NCI-H1417 treated with DMSO at 0.1 percent for 48 hours (cell line): ENCODE results near the gene USP5.
A peak's percentile ranks its signal among the peaks of the same experiment; 100 is the strongest.

Experiments
- DNase-seq: peaks from one replicate; lab custom pipeline; 2025; lab: John Stamatoyannopoulos, UW

USP5 gene

DNA sequence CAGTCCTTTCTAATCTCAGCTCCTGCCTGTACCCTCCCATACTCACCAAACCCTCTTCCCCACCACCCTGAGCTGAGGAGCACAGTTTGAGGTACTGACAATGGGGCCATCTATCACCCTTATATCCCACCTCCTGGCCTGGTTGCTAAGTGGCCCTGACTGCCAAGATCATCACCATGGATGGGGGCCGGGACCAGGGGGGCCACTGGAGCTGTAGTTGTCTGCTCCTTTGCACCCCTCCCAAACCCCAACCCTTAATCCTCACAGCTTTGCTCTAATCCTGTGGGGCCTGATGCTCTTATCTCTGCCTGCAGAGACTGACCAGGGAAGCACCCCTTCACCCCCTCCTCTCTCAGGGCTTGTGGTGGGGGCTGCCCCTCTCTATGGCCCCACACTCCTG lies 11.6 kb upstream of the USP5 start:
- DNase-seq = no peak

DNA sequence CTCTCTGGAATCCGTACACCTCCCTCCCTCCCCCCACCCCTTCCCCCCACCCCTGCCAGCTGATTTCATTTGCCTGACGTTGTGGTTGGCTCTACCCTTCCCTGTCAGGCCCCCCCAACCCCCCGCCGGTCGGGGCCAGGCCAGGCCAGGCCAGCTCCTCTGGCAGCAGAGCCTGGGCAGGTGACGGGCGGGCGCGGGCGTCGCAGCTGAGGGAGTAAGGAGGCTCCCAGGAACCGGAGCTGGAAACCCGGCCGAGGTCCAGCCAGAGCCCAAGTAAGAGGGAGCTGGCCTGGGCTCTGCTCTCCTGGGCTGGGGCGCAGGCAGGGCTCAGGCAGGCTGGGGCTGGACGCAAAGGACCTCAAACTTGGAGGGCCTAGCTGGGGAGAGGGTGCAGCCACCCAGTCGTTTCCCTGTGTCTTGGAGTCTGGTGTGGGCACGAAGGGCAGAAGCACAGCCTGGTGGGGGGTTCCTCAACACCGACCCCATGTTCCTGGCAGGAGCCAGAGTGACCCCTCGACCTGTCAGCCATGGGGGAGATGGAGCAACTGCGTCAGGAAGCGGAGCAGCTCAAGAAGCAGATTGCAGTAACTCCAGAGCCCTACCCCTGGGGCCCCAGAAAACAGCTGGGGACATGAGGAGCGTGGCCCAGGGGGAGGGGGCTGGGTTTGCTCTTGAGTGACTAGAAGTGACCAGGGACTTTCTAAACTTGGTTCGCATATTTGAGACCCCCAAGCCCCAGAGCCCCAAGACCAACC lies 11.0 kb upstream of the USP5 start, which contains the start of gene GNB3:
Gene GNB3, plus strand, starts transcription at position 165 of the 755 bp plus-strand sequence. Its CDS starts 363 bp downstream, at position 528.
- no peak for DNase-seq

DNA sequence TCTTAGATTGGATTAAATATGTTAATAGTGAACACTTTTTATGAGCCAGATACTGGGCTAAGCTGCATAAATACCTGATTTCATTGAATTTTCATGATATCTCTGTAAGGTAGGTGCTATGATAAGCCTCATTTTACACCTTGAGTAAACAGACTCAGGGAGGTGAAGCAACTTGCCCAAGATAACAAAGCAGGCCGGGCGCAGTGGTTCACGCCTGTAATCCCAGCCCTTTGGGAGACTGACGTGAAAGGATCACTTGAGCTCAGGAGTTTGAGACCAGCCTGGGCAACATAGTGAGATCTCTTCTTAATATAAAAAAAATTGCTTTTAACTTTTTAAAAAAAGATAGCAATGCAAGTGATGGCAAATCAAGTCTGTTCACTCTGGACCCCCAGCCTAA lies 9.9 kb upstream of the USP5 start:
- DNase-seq = no peak

DNA sequence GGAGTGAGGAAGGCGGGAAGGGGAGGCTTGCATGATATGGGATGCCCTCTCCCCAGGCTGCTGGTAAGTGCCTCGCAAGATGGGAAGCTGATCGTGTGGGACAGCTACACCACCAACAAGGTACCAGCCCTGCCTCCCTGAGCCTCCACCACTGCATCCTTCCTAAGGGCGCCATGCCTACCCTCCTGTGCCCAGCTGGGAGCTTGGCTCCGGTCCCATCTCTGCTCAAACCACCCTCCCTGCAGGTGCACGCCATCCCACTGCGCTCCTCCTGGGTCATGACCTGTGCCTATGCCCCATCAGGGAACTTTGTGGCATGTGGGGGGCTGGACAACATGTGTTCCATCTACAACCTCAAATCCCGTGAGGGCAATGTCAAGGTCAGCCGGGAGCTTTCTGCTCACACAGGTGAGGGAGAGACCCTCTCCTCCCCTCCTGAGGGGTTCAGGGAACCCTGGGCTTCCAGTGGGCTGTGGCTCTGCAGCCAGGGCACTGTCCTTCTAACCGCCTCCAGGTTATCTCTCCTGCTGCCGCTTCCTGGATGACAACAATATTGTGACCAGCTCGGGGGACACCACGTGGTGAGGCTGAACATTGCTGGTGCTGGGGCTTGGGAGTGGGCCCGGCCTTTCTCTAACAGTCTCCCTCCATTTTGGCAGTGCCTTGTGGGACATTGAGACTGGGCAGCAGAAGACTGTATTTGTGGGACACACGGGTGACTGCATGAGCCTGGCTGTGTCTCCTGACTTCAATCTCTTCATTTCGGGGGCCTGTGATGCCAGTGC lies 8.6 kb upstream of the USP5 start:
- no peak for DNase-seq

DNA sequence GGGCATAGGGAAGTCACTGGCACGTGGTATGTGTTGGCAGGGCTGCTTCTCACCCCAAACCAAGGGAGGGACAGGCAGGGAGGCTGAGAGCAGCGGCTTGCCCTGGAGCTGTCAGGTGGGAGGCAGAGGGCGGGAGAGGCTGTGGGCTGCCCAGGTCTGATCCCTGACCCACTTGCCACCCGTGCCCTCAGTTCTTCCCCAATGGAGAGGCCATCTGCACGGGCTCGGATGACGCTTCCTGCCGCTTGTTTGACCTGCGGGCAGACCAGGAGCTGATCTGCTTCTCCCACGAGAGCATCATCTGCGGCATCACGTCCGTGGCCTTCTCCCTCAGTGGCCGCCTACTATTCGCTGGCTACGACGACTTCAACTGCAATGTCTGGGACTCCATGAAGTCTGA lies 6.6 kb upstream of the USP5 start:
- no peak for DNase-seq

DNA sequence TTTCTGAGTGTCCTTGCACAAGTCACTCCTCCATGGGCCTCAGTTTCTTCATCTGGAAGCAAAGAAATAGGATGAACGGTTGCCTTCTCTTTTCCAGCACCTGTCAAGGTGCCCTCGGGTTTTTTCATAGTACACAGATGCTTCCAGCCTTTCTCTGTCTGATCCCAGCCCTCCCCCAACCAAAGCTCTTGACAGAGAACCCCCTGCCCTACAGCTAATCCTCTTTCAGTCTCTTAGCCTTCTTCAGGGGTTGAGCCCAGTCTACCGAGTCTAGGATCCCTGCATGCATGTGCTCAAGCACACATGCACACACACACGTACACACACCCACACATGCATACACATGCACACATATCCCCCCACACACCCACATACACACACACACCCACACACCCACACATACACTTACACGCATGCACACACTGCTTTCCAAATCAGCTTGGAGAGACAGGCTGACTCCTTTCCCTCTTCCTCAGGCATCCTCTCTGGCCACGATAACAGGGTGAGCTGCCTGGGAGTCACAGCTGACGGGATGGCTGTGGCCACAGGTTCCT lies 5.6 kb upstream of the USP5 start:
- no peak for DNase-seq

DNA sequence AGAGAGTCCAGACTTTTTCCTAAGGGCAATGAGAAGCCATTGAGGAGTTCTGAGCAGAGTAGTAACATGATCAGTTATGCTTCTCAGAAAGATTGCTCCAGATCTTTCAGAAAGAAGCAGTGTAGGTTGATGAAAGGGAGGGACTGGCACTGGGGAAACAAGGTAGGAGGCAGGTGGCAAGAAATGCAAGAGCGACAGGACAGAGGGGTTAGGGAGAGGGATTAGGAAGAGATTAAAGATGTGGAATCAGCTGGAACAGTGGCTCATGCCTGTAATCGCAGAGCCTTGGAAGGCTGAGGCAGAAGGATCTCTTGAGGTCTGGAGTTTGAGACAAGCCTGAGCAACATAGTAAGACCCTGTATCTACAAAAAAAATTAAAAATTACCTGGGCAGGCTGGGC lies 4.3 kb upstream of the USP5 start:
- no peak for DNase-seq

DNA sequence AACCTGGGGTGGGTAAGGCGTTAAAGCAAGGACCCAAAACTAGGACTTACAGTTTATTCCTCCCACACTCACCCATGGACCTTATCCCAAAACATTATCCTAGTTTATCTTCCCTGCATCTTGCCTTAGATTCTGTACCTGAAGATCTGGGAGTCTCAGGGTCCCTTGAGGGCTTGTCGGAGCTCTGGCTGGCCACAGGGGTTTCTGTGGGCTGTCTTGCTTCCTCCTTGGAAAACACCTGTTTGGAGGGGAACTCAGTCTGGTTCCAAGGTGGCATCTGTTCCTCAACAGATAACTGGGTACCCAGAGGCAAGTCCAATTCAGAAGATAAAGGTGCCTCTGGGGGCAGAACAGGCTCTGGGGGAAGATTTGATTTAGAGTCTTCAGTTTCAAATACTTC lies 2.5 kb upstream of the USP5 start:
- no peak for DNase-seq

DNA sequence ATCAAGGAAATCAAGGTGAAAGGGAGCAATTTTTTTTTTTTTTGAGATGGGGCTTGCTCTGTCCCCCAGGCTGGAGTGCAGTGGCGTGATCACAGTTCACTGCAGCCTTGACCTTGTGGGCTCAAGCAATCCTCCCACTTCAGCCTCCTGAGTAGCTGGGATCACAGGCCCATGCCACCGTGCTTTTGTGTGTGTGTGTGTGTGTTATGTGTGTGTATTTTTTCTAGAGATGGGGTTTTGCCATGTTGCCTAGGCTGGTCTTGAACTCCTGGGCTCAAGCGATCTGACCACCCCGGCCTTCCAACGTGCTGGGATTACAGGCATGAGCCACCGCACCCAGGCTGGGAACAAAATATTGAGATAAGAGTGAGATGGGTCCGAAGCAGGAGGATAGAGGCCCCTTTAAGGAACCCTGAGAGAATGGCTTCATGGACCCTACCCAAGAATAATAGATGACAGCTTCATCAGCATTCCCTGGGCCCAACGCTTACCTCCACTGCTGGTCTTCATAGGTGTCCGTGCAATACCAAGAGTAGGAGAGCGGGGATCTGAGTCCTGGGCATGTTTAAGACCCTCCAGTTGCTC lies 1.9 kb upstream of the USP5 start:
- DNase-seq = no peak

DNA sequence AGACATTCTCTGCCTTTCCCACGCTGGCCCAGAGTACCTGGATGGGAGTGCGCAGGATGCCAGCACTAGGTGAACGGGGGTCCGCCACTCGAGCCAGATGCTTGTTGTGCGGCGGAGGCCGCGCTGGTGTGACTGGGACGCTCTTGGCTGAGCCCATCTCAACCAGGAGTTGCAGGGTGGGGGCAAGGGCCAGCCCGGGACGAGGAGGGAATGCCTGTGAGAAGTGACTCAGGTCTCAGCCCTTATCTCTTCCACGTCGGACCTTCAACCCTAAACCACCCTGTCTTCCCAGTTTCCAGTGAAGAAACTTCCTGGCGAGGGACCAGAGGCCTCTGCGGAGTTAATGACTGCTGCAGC lies 1.2 kb upstream of the USP5 start:
- no peak for DNase-seq

DNA sequence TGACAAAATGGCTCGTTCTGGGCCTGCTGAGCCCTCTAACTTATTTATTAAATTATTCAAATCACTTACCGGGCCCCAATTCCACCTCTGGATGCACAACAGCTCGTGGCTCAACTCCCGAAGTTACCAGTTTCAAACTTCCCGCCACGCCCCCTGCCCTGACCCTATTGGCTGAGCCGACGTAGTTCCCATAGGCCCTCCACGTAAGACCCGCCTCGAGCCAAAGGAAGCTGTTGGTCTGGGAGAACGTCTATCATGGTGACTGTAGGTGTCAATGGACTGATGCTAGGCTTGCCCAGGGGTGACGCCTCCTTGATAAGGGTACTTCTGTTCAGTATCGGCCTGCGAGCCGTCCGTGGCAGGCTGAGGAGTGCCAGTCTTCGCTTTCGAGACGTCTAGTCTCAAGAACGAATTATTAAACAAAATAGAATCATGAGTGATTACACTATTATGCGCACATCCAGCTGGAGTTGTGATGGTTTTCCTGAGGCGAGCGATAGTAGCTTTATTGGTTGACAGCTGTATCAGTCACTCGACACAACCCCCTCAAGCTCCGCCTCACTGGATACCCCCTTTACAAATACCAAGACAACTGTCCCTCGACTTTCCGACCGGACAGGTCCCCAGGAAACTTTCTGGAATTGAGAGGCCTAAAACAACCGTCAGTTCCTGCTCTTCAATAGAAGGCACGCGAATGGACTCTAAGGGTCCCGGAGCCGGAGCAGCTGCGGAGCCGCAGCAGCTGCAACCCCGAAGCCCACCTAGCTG lies 613 bp upstream of the USP5 start, which contains the start of gene CDCA3:
Gene CDCA3, minus strand, starts transcription at position 134 of the 768 bp plus-strand sequence. CDS start 334 bp downstream, outside the sequence.
- DNase-seq = peak; percentile 90

DNA sequence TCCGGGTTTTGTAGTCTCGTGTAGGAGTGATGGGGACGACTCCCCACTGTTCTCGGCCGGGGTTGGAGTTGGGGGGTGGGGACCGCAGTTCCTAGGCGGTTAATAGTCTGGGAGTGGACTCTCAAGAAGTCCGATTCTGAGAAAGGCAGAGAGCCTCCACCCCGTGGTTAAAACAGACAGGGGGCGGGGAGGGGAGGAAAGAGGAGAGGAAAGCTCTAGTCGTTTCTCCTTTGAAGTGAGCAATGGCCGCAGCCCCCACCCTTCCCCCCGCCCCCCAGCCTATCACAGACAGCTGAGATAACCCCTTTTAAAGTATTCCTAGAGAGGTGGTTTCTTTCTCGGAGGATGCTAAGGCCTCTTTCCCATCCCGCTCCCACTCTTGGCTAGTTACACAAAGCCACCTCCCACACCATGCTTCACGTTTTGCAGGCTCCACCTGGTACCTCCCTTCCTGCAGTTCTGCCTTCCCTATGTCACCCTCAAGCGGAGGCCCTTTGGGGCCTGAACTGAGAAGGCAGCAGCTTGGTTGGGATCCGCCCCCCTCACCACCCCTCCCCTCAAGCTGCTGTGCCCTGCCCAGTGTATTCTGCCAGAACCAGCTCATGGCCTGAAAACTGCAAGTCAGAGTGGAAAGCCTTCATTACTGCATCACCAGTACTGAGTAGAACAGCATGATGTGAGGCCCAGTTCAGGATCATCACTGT lies 853 bp downstream of the USP5 start:
- DNase-seq = no peak

DNA sequence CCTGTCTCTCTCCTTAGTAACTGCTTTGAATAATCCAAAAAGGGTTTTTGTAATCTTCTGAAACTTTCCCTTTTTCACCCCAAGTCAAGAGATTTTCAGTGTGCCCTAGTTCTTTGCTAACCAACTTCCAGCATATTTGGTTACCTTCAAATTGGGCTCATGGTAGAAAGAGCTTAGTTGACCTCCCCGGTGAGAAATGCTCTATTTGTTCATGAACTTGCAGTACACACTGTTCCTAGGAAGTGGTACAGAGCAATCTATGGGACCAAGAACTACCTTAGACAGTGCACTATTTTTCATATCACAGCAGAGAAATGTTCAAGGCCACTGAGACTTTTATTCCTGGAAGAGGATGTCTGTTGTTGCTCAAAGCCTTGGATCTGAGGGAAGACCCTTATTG lies 1.7 kb downstream of the USP5 start:
- no peak for DNase-seq

DNA sequence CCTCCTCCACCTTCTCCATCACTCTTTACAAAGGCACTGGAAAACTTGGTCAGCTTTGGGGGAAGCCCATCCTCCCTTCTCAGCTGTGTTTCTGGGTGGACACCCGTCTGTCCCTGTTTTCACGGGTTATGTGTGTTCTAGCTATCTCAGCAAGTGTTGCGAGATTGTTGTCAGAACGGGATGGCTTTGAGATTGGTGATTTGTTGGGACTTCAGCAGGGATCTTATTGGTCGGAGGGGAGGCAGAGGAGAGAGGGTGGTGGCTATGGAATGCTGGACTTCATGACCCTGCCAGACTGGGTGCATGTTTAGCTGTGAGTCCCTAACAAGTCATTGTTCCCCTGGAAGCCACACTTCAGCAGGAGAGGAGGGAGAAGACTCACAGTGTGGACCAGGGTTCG lies 2.1 kb downstream of the USP5 start:
- DNase-seq = no peak

DNA sequence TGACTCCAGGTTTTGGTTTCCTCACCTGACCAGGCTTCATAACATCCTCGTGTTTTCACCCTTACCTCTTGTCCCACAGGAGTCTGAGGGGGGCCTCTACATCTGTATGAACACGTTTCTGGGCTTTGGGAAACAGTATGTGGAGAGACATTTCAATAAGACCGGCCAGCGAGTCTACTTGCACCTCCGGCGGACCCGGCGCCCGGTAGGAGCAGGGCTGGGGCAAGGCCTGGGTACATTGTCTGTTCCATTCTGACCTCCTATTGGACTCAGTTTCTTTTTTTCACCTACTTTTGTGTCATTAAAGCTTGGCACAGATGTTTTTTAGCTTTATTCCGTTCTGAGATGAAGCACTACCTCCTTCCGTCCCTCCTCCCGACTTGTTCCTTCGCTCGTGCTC lies 3.4 kb downstream of the USP5 start:
- DNase-seq = no peak

DNA sequence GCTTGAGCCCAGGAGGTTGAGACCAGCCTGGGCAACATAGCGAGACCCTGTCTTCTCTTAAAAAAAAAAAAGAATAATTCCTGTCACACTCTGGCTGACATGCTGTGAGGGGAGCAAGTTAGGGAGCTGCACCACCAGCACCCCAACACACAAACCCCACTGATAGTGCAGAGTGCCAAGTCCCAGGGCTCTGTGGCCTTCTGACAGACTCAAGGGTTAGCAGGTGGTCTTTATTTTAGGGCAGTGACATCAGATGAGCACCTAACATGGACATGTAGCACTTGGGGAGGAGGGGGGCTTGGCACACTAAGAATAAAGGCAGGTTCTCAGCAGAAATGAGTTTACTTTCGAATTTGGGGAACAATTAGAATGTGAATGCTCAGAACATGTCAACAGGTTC lies 6.8 kb downstream of the USP5 start:
- no peak for DNase-seq

DNA sequence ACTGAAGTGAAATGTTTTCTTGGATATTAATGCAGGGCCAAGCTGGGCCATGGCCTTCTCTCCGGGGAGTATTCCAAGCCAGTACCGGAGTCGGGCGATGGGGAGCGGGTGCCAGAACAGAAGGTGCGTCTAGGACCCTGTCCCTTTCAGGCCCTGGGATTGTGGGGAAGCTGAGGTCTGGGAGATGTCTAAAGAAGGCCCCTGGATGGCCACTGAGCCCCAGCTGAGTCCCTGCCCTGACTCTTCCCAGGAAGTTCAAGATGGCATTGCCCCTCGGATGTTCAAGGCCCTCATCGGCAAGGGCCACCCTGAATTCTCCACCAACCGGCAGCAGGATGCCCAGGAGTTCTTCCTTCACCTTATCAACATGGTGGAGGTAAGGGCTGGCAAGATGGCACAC lies 8.2 kb downstream of the USP5 start:
- no peak for DNase-seq

DNA sequence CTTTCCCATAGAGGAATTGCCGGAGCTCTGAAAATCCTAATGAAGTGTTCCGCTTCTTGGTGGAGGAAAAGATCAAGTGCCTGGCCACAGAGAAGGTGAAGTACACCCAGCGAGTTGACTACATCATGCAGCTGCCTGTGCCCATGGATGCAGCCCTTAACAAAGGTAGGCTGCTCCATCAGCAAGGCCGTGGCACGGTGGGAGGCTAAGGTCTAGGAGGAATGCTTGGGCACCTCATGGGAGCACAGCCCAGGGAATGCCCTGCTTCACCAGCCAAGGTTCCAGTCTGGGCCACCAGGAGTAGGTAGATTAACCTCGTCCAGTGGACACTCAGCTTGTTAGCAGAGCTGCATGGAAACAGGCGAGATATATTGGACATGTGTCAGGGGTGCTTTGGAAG lies 9.0 kb downstream of the USP5 start:
- no peak for DNase-seq

DNA sequence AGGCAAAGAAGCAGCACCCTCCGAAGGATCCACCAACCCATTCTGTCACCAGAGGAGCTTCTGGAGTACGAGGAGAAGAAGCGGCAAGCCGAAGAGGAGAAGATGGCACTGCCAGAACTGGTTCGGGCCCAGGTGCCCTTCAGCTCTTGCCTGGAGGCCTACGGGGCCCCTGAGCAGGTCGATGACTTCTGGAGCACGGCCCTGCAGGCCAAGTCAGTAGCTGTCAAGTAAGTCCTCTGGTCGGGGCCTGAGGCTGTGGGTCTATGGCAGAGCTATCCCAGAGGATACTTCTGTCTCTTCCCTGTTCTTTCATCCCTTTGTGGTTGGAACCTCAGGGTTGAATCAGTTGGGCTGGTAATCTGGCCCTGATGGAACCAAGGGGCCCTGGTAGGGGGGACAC lies 9.4 kb downstream of the USP5 start:
- DNase-seq = no peak

DNA sequence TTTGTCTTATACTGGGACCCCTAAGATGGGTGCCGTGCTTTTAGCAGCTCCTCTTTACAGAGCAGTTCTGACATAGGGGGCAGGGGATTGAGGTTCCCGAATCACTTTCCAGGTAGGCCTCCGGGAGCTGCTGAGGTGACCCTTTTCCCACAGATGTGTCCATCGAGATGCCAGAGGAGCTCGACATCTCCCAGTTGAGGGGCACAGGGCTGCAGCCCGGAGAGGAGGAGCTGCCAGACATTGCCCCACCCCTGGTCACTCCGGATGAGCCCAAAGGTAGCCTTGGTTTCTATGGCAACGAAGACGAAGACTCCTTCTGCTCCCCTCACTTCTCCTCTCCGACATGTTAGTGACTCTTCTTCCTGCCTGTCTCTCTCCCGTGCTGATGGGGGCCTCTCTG lies 11.1 kb downstream of the USP5 start:
- DNase-seq = no peak

DNA sequence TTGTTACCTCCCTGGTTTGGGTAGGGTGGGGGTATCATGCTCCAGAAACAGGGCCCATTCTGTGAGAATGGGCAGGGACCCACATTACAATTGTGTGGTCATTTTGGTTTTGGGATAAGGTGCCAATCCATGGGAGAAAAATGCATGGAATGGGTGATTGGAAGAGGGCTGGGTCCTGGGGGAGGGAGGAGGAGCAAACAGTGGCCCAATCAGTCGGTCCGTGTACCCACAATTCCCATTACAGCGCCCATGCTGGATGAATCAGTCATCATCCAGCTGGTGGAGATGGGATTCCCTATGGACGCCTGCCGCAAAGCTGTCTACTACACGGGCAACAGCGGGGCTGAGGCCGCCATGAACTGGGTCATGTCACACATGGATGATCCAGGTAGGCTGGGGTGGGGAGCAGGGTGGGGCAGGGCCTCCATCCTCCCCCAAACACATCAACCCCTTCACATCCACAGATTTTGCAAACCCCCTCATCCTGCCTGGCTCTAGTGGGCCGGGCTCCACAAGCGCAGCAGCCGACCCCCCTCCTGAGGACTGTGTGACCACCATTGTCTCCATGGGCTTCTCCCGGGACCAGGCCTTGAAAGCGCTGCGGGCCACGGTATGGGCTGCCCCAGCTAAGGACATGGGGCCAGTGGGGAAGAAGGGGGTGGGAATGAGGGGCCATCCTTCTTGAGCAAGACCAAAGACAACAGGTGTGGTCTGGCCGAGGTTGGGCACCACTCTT lies 11.8 kb downstream of the USP5 start:
- no peak for DNase-seq
